Right lobe of liver (tissue), 4 donors: ENCODE results near the gene ADGRV1.

ENCODE experiments used
- POLR2A ChIP-seq: fragments of 450-650 bp; IDR thresholded peaks from one replicate; pipeline ENCODE4 v1.6.1; 2017; ENCODE audit warnings: antibody characterized with exemption, mild to moderate bottlenecking
- TF ChIP-seq, protein P1 (sequence below), 4 donors: fragments of 200-600 bp in 3 of 4; fragments of 450-650 bp in 1 of 4; IDR thresholded peaks; one replicate each; pipeline versions ENCODE4 v1.5.1 to v1.8.0; 2016 to 2022; ENCODE audit warnings: antibody characterized with exemption in 4 of 4, mild to moderate bottlenecking in 2 of 4
- donor health status: DM: no; HTN: no; CAD: no.
- donor health status: DM: no; HTN: no; CAD: no.
- donor health status: DM: no; HTN: yes; CAD: no.

DNA sequence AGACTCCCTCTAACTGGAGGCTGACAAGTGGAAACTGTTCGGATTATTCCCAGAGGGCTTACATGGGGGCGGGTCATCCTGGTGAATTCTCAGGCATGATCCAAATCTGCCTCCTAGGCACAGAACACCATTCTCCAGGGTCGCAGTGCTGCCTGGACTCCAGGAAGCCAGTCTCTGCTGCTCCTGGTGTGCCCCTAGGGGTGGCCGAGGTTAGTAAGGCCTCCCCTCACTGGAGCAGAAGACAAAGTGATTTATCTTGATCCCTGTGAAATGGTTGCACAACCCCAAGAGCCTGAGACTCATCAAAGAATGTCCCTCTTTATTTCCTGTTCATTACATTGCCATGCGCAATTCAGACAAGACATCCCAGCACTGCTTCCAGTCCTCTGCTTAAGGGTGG is 17.1 kb downstream of the ADGRV1 start:
- TF ChIP-seq, protein P1, sequence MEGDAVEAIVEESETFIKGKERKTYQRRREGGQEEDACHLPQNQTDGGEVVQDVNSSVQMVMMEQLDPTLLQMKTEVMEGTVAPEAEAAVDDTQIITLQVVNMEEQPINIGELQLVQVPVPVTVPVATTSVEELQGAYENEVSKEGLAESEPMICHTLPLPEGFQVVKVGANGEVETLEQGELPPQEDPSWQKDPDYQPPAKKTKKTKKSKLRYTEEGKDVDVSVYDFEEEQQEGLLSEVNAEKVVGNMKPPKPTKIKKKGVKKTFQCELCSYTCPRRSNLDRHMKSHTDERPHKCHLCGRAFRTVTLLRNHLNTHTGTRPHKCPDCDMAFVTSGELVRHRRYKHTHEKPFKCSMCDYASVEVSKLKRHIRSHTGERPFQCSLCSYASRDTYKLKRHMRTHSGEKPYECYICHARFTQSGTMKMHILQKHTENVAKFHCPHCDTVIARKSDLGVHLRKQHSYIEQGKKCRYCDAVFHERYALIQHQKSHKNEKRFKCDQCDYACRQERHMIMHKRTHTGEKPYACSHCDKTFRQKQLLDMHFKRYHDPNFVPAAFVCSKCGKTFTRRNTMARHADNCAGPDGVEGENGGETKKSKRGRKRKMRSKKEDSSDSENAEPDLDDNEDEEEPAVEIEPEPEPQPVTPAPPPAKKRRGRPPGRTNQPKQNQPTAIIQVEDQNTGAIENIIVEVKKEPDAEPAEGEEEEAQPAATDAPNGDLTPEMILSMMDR (IDR thresholded peaks at IDR 0.05), result no peak
- no peak for TF ChIP-seq POLR2A
